ENCODE data around the gene TMPRSS7.
"Not testable (repeated sequence)": the region's sequence is repeated elsewhere in the genome, so short reads cannot be mapped to it uniquely, and the experiment has no call there.

The TMPRSS7 gene

GRCh38 chr3:112011376-112011940, 23.1 kb upstream of the TMPRSS7 start:
- no peak for DNase-seq (ENCODE audit: extremely low spot score, insufficient read length, low read depth)
- FAIRE-seq = no peak

GRCh38 chr3:112012205-112012992, 22.1 kb upstream of the TMPRSS7 start:
- FAIRE-seq (no peak), DNase-seq (ENCODE audit: extremely low spot score, insufficient read length, low read depth) (no peak)

GRCh38 chr3:112013058-112013783, 21.3 kb upstream of the TMPRSS7 start:
- FAIRE-seq (peak; percentile 77), DNase-seq (ENCODE audit: extremely low spot score, insufficient read length, low read depth) (peak; percentile 30)

GRCh38 chr3:112013784-112014143, 20.8 kb upstream of the TMPRSS7 start:
- DNase-seq (ENCODE audit: extremely low spot score, insufficient read length, low read depth) (no peak), FAIRE-seq (no peak)

- no peak for FAIRE-seq
- no peak for DNase-seq (ENCODE audit: extremely low spot score, insufficient read length, low read depth)
These were observed 17.4 kb upstream of the TMPRSS7 start for GRCh38 chr3:112017091-112017490.

- FAIRE-seq (no peak), DNase-seq (ENCODE audit: extremely low spot score, insufficient read length, low read depth) (no peak)
These were observed 15.8 kb upstream of the TMPRSS7 start for GRCh38 chr3:112018712-112019111.

- FAIRE-seq (no peak), DNase-seq (ENCODE audit: extremely low spot score, insufficient read length, low read depth) (no peak)
These were observed 14.8 kb upstream of the TMPRSS7 start for GRCh38 chr3:112019716-112020115.

- DNase-seq (ENCODE audit: extremely low spot score, insufficient read length, low read depth) = no peak
- no peak for FAIRE-seq
These were observed 13.9 kb upstream of the TMPRSS7 start for GRCh38 chr3:112020674-112021085.

GRCh38 chr3:112027142-112027541, 7.4 kb upstream of the TMPRSS7 start:
- FAIRE-seq (no peak), DNase-seq (ENCODE audit: extremely low spot score, insufficient read length, low read depth) (no peak)

- DNase-seq (ENCODE audit: extremely low spot score, insufficient read length, low read depth) (no peak), FAIRE-seq (no peak)
These were observed 6.7 kb upstream of the TMPRSS7 start for GRCh38 chr3:112027826-112028225.

- no peak for DNase-seq (ENCODE audit: extremely low spot score, insufficient read length, low read depth)
These were observed 3.6 kb upstream of the TMPRSS7 start for GRCh38 chr3:112030901-112031300.

GRCh38 chr3:112032098-112032731, 2.3 kb upstream of the TMPRSS7 start:
- no peak for FAIRE-seq
- DNase-seq (ENCODE audit: extremely low spot score, insufficient read length, low read depth) = no peak

More at GRCh38 chr3:112030901-112031300, 3.6 kb upstream of the TMPRSS7 start:
- FAIRE-seq = no peak

- FAIRE-seq = no peak
- no peak for DNase-seq (ENCODE audit: extremely low spot score, insufficient read length, low read depth)
These were observed 705 bp downstream of the TMPRSS7 start for GRCh38 chr3:112035241-112035640.

GRCh38 chr3:112037194-112037593, 2.7 kb downstream of the TMPRSS7 start:
- not testable (repeated sequence) for FAIRE-seq

GRCh38 chr3:112038863-112039262, 4.3 kb downstream of the TMPRSS7 start:
- peak; percentile 7 for DNase-seq (ENCODE audit: extremely low spot score, insufficient read length, low read depth)

More at GRCh38 chr3:112037194-112037593, 2.7 kb downstream of the TMPRSS7 start:
- DNase-seq (ENCODE audit: extremely low spot score, insufficient read length, low read depth) = not testable (repeated sequence)

GRCh38 chr3:112041321-112041720, 6.8 kb downstream of the TMPRSS7 start:
- no peak for DNase-seq (ENCODE audit: extremely low spot score, insufficient read length, low read depth)
- no peak for FAIRE-seq

More at GRCh38 chr3:112038863-112039262, 4.3 kb downstream of the TMPRSS7 start:
- peak; percentile 9 for FAIRE-seq

- DNase-seq (ENCODE audit: extremely low spot score, insufficient read length, low read depth) (no peak), FAIRE-seq (no peak)
These were observed 8.3 kb downstream of the TMPRSS7 start for GRCh38 chr3:112042842-112043280.

GRCh38 chr3:112043621-112044201, 9.2 kb downstream of the TMPRSS7 start:
- DNase-seq (ENCODE audit: extremely low spot score, insufficient read length, low read depth) (peak; percentile 50), FAIRE-seq (peak; percentile 83)

- DNase-seq (ENCODE audit: extremely low spot score, insufficient read length, low read depth) (no peak), FAIRE-seq (no peak)
These were observed 12.1 kb downstream of the TMPRSS7 start for GRCh38 chr3:112046599-112046998.

- no peak for FAIRE-seq
- no peak for DNase-seq (ENCODE audit: extremely low spot score, insufficient read length, low read depth)
These were observed 12.7 kb downstream of the TMPRSS7 start for GRCh38 chr3:112047264-112047663.

Data from GM18507 (cell line).